ENCODE measurements around the gene CNRIP1. TPM values are rescaled to one million over a fixed set of nuclear protein-coding genes. Genes with fewer than 3 reads are reported as not detected.

The CNRIP1 gene
- total RNA-seq, 1 donor from 2014 or later = not detected

GRCh38 chr2:68303033-68303901 is 16.5 kb downstream of the CNRIP1 start:
- CTCF ChIA-PET = no interaction called here
- Mint-ChIP-seq H3K27me3 (no peaks in the 10 kb centered on the region), H3K27ac (no peak overlapping the region), H3K4me3 (no peak overlapping the region), H3K36me3 (ENCODE audit: low read depth) (no peaks in the 10 kb centered on the region), H3K4me1 (no peaks in the 10 kb centered on the region), H3K9me3 (no peaks in the 10 kb centered on the region)
- ATAC-seq (ENCODE audit: low read depth) (no peak), DNase-seq (no peak)
- no peak for TF ChIP-seq CTCF (IDR thresholded peaks at IDR 0.05)
- intact Hi-C loops (cut with micrococcal nuclease) = no loop called here
- POLR2A ChIA-PET = no interaction called here

- CTCF ChIA-PET = no interaction called here
- ATAC-seq (ENCODE audit: low read depth) = no peak
- no peak overlapping the region for H3K27ac Mint-ChIP-seq
- POLR2A ChIA-PET = no interaction called here
- H3K9me3 Mint-ChIP-seq = no peaks in the 10 kb centered on the region
- H3K27me3 Mint-ChIP-seq = no peaks in the 10 kb centered on the region
- no peak for TF ChIP-seq CTCF (IDR thresholded peaks at IDR 0.05)
- H3K36me3 Mint-ChIP-seq (ENCODE audit: low read depth) = no peaks in the 10 kb centered on the region
- no peak for DNase-seq
- no peaks in the 10 kb centered on the region for H3K4me1 Mint-ChIP-seq
- H3K4me3 Mint-ChIP-seq = no peak overlapping the region
- intact Hi-C loops (cut with micrococcal nuclease) = no loop called here
These were observed 17.4 kb downstream of the CNRIP1 start for GRCh38 chr2:68302281-68302875.

- ATAC-seq (ENCODE audit: low read depth) = peak; percentile 49
These were observed 24.2 kb downstream of the CNRIP1 start for GRCh38 chr2:68295516-68295915.

GRCh38 chr2:68294913-68295312 is 24.8 kb downstream of the CNRIP1 start:
- POLR2A ChIA-PET = interaction anchor here (0.7 kb wide), 1 partner anchor 25 kb away, joined by 3 read pairs; no protein-coding TSS in a partner anchor
- ATAC-seq (ENCODE audit: low read depth) = no peak
- Mint-ChIP-seq H3K4me1 (peaks cover 14% of the 10 kb centered on the region), H3K27ac (no peak overlapping the region), H3K9me3 (no peaks in the 10 kb centered on the region), H3K27me3 (no peaks in the 10 kb centered on the region), H3K36me3 (ENCODE audit: low read depth) (no peaks in the 10 kb centered on the region), H3K4me3 (no peak overlapping the region)
- CTCF ChIA-PET = interaction anchor here (1.4 to 1.9 kb wide), 2 partner anchors 12 to 146 kb away, joined by 5 to 6 read pairs; no protein-coding TSS in a partner anchor
- DNase-seq = no peak
- intact Hi-C loops (cut with micrococcal nuclease) = no loop called here
- no peak for TF ChIP-seq CTCF (IDR thresholded peaks at IDR 0.05)

More at GRCh38 chr2:68295516-68295915, 24.2 kb downstream of the CNRIP1 start:
- peaks cover 14% of the 10 kb centered on the region for H3K4me1 Mint-ChIP-seq
- TF ChIP-seq CTCF (IDR thresholded peaks at IDR 0.05) = no peak
- no peaks in the 10 kb centered on the region for H3K36me3 Mint-ChIP-seq (ENCODE audit: low read depth)
- peak overlapping the region; percentile 10 for H3K27ac Mint-ChIP-seq
- H3K27me3 Mint-ChIP-seq = no peaks in the 10 kb centered on the region
- H3K9me3 Mint-ChIP-seq = no peaks in the 10 kb centered on the region
- intact Hi-C loops (cut with micrococcal nuclease) = no loop called here
- ChIA-PET POLR2A (no interaction called here), CTCF (interaction anchor here (1.3 to 3.0 kb wide), 3 partner anchors 13 to 174 kb away, joined by 3 to 8 read pairs (median 5); no protein-coding TSS in a partner anchor)
- no peak for DNase-seq
- H3K4me3 Mint-ChIP-seq = no peak overlapping the region

GRCh38 chr2:68294187-68294586 is 25.6 kb downstream of the CNRIP1 start:
- intact Hi-C loops (cut with micrococcal nuclease) = no loop called here
- ChIA-PET CTCF (interaction anchor here (0.9 to 1.9 kb wide), 4 partner anchors 9 to 147 kb away, joined by 3 to 6 read pairs (median 4); no protein-coding TSS in a partner anchor), POLR2A (no interaction called here)
- TF ChIP-seq CTCF (IDR thresholded peaks at IDR 0.05) = no peak
- ATAC-seq (ENCODE audit: low read depth) (no peak), DNase-seq (no peak)
- Mint-ChIP-seq H3K4me3 (no peak overlapping the region), H3K27me3 (no peaks in the 10 kb centered on the region), H3K36me3 (ENCODE audit: low read depth) (no peaks in the 10 kb centered on the region), H3K27ac (no peak overlapping the region), H3K9me3 (no peaks in the 10 kb centered on the region), H3K4me1 (peaks cover 14% of the 10 kb centered on the region)

Measured in activated B cell treated with CpG ODN at 0.5 μM for 24 hours (primary cell).